ENCODE measurements around the gene ANKRD12. TPM values are rescaled to one million over a fixed set of nuclear protein-coding genes. Genes with fewer than 3 reads are reported as not detected.

The ANKRD12 gene
- total and polyA plus RNA-seq, 10 of the 15 experiments (the other 5 are each of a cell fraction or from before 2014, with no cell fraction given): 5.9 to 45.7 (median 20.2) TPM

GRCh38 chr18:9094307-9095226, 42.0 kb upstream of the ANKRD12 start:
- 44% methylated on average over 7 of the region's 7 CpGs for WGBS (ENCODE audit: insufficient coverage, insufficient replicate concordance, low lambda C conversion rate, missing lambda C conversion rate)
- ChIA-PET POLR2A (interaction anchor here (0.8 to 2.8 kb wide), 4 partner anchors 7 to 12 kb away, joined by 3 to 11 read pairs (median 5); partner anchors contain the start of gene NDUFV2), CTCF (interaction anchor here (1.1 to 3.8 kb wide), 4 partner anchors 9 to 20 kb away, joined by 3 to 15 read pairs (median 6); no protein-coding TSS in a partner anchor), RAD21 (ENCODE audit: unreplicated experiment) (interaction anchor here (0.6 to 3.5 kb wide), 3 partner anchors 12 to 29 kb away, joined by 3 to 21 read pairs (median 5); no protein-coding TSS in a partner anchor), SMC1A (ENCODE audit: uncharacterized antibody, unreplicated experiment) (interaction anchor here (0.7 to 8.9 kb wide), 6 partner anchors 8 to 29 kb away, joined by 3 to 59 read pairs (median 4); partner anchors contain the start of gene NDUFV2)
- no peaks in the 10 kb centered on the region for H3K9me3 ChIP-seq (replicated peaks; ENCODE audit: control insufficient read depth, insufficient read depth, low read length)
- H3K4me3 ChIP-seq: peak overlapping the region; percentile 24; the same call in 1 of the 2 replicates
- FAIRE-seq (peak; percentile 23), DNase-seq (ENCODE audit: low read depth, low spot score) (no peak), ATAC-seq (peak; percentile 47)
- intact Hi-C loops (cut with micrococcal nuclease; ENCODE audit: unreplicated experiment): no loop called here
- H4K20me1 ChIP-seq (ENCODE audit: control insufficient read depth, insufficient read depth): no peaks in the 10 kb centered on the region
- H3K9ac ChIP-seq (ENCODE audit: control insufficient read depth, insufficient read depth, low read length): peak overlapping the region; percentile 62
- peak overlapping the region; percentile 91 for H3K4me2 ChIP-seq (ENCODE audit: control insufficient read depth, insufficient read depth)
- 0 out of 2 replicates have a peak, but pooled peaks have one; percentile 28 for TF ChIP-seq MEF2A (IDR thresholded peaks at IDR 0.05; ENCODE audit: insufficient read depth, low read depth, low read length)
- peak in 1 of 2 experiments; percentile 20; a peak in 1 of 4 replicates for TF ChIP-seq EP300 (IDR thresholded peaks at IDR 0.05; ENCODE audit: borderline replicate concordance in 1 of 2, control insufficient read depth in 1 of 2, low read depth in 2 of 2, low read length in 2 of 2)
- no peak for TF ChIP-seq HDGF (IDR thresholded peaks at IDR 0.05)
- peaks cover 19% of the 10 kb centered on the region for H3K4me1 ChIP-seq (ENCODE audit: control insufficient read depth, insufficient read depth, low read length)
- peak overlapping the region; percentile 95 for H3K27ac ChIP-seq (ENCODE audit: control insufficient read depth, insufficient read depth)
- H2AFZ ChIP-seq (ENCODE audit: control insufficient read depth, low read depth, low read length): peak overlapping the region; percentile 83
- no peaks in the 10 kb centered on the region for H3K79me2 ChIP-seq (ENCODE audit: control insufficient read depth, insufficient read depth, low read length)
- no peaks in the 10 kb centered on the region for H3K27me3 ChIP-seq (replicated peaks in 1 of 2; ENCODE audit: control insufficient read depth in 2 of 2, insufficient read depth in 2 of 2, low read length in 1 of 2)
- in situ Hi-C loops (cut with MboI): no loop called here
- no TSS peak for BruUV-seq (replicated peaks)
- H3K36me3 ChIP-seq (ENCODE audit: control insufficient read depth in 2 of 2, insufficient read depth in 2 of 2, low read length in 1 of 2): no peaks in the 10 kb centered on the region

Measured in GM12878 (cell line).